OCI-LY3 (cell line): ENCODE results near the gene NUP62.

Source experiments
- H2AFZ ChIP-seq: fragments of 200-600, 300-600 bp; shearing (Covaris generic); 2 replicates; pipeline ENCODE4 v1.6.0; 2014; ENCODE audit warnings: antibody characterized with exemption, low read depth, low read length
- H3K27ac ChIP-seq: fragments of 200-600, 300-600 bp; sonication (generic); 2 replicates; pipeline ENCODE4 v1.5.1; 2014; ENCODE audit warnings: mild to moderate bottlenecking, low read length, moderate library complexity, mixed read lengths
- H3K27me3 ChIP-seq: fragments of 200-600, 300-600 bp; sonication (generic); 2 replicates; pipeline ENCODE4 v1.6.1; 2014; ENCODE audit warnings: low read depth, low read length, mixed read lengths
- H3K36me3 ChIP-seq: fragments of 200-600, 300-600 bp; sonication (generic); replicated peaks from 2 replicates; pipeline ENCODE3; 2014; ENCODE audit warnings: low read depth, low read length, mixed read lengths
- H3K4me1 ChIP-seq: fragments of 300-600, 200-600 bp; sonication (generic); 2 replicates; pipeline ENCODE4 v1.6.1; 2014; ENCODE audit warnings: low read length, mixed read lengths
- H3K4me2 ChIP-seq: fragments of 200-600, 300-600 bp; sonication (generic); 2 replicates; pipeline ENCODE4 v1.6.1; 2014; ENCODE audit warnings: low read length, mixed read lengths
- H3K4me3 ChIP-seq: fragments of 300-600, 200-600 bp; sonication (generic); 2 replicates; pipeline ENCODE4 v1.5.1; 2014; ENCODE audit warnings: antibody characterized with exemption, mild to moderate bottlenecking, low read length, moderate library complexity
- H3K79me2 ChIP-seq: fragments of 300-600, 200-600 bp; shearing (Covaris generic); 2 replicates; pipeline ENCODE4 v1.6.1; 2014; ENCODE audit warnings: mild to moderate bottlenecking, low read length, mixed read lengths
- H3K9ac ChIP-seq: fragments of 300-600, 200-600 bp; shearing (Covaris generic); 2 replicates; pipeline ENCODE4 v1.6.0; 2014; ENCODE audit warnings: mild to moderate bottlenecking, low read length, moderate library complexity
- H3K9me3 ChIP-seq: fragments of 200-600, 300-600 bp; shearing (Covaris generic); 2 replicates; pipeline ENCODE4 v1.6.1; 2014; ENCODE audit warnings: low read length, mixed read lengths; ENCODE audit not compliant: insufficient read depth
- H4K20me1 ChIP-seq: fragments of 200-600, 300-600 bp; sonication (generic); 2 replicates; pipeline ENCODE4 v1.6.1; 2016; ENCODE audit warnings: low read length, mixed read lengths; ENCODE audit not compliant: insufficient read depth
- EZH2phosphoT487 ChIP-seq: fragments of 200-600 bp; shearing (Covaris generic); IDR thresholded peaks from 2 replicates; pipeline ENCODE4 v1.6.1; 2018; ENCODE audit warnings: antibody characterized with exemption, mixed run types, low read depth
- TF ChIP-seq, protein P1 (sequence below): fragments of 200-600, 300-600 bp; sonication (generic); IDR thresholded peaks from 2 replicates; pipeline ENCODE4 v1.5.1; 2014; ENCODE audit warnings: antibody characterized with exemption, low read length, low read depth

The NUP62 gene

GRCh38 chr19:49857838-49858087, 71.5 kb downstream of the NUP62 start:
- no peak overlapping the region for H3K4me2 ChIP-seq
- H2AFZ ChIP-seq: no peak overlapping the region
- peaks cover 55% of the 10 kb centered on the region for H3K36me3 ChIP-seq
- no peak overlapping the region for H3K4me3 ChIP-seq
- H4K20me1 ChIP-seq: peaks cover 32% of the 10 kb centered on the region
- no peak for TF ChIP-seq EZH2phosphoT487
- TF ChIP-seq, protein P1, sequence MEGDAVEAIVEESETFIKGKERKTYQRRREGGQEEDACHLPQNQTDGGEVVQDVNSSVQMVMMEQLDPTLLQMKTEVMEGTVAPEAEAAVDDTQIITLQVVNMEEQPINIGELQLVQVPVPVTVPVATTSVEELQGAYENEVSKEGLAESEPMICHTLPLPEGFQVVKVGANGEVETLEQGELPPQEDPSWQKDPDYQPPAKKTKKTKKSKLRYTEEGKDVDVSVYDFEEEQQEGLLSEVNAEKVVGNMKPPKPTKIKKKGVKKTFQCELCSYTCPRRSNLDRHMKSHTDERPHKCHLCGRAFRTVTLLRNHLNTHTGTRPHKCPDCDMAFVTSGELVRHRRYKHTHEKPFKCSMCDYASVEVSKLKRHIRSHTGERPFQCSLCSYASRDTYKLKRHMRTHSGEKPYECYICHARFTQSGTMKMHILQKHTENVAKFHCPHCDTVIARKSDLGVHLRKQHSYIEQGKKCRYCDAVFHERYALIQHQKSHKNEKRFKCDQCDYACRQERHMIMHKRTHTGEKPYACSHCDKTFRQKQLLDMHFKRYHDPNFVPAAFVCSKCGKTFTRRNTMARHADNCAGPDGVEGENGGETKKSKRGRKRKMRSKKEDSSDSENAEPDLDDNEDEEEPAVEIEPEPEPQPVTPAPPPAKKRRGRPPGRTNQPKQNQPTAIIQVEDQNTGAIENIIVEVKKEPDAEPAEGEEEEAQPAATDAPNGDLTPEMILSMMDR: no peak
- no peaks in the 10 kb centered on the region for H3K27me3 ChIP-seq
- H3K4me1 ChIP-seq: peaks cover 10% of the 10 kb centered on the region
- no peaks in the 10 kb centered on the region for H3K9me3 ChIP-seq
- H3K27ac ChIP-seq: no peak overlapping the region
- no peak overlapping the region for H3K9ac ChIP-seq
- peaks cover 17% of the 10 kb centered on the region for H3K79me2 ChIP-seq

GRCh38 chr19:49857061-49857837, 72.1 kb downstream of the NUP62 start:
- Histone ChIP-seq H3K79me2 (peaks cover 22% of the 10 kb centered on the region), H2AFZ (no peak overlapping the region), H3K9me3 (no peaks in the 10 kb centered on the region), H3K27ac (no peak overlapping the region), H3K4me3 (no peak overlapping the region), H3K4me1 (peaks cover 15% of the 10 kb centered on the region), H3K9ac (no peak overlapping the region), H4K20me1 (peaks cover 37% of the 10 kb centered on the region), H3K36me3 (peaks cover 51% of the 10 kb centered on the region), H3K27me3 (no peaks in the 10 kb centered on the region), H3K4me2 (no peak overlapping the region)
- TF ChIP-seq, protein P1: no peak
- TF ChIP-seq EZH2phosphoT487: no peak
